Neural cell (in vitro differentiated cells): ENCODE measurements around the gene ITGBL1.

ENCODE experiments used
- CTCF ChIP-seq: fragments of 450-650 bp; IDR thresholded peaks from 2 replicates; pipeline ENCODE4 v1.5.1; 2014; ENCODE audit warnings: antibody characterized with exemption, mild to moderate bottlenecking, moderate library complexity; ENCODE audit not compliant: poor library complexity, severe bottlenecking
- EZH2 ChIP-seq: fragments of 200-600, 300-800 bp; shearing (Covaris generic), sonication (generic); IDR thresholded peaks from 2 replicates; pipeline ENCODE4 v1.6.1; 2014; ENCODE audit warnings: antibody characterized with exemption, low read length, borderline replicate concordance, mild to moderate bottlenecking; ENCODE audit not compliant: insufficient read depth, poor library complexity, severe bottlenecking
- MXI1 ChIP-seq: fragments of 450-650 bp; conservative IDR thresholded peaks from 2 replicates; pipeline ENCODE4 v1.6.1; 2014; ENCODE audit warnings: antibody characterized with exemption, mild to moderate bottlenecking; ENCODE audit not compliant: poor library complexity, severe bottlenecking
- POLR2AphosphoS5 ChIP-seq: IDR thresholded peaks from 2 replicates; pipeline ENCODE4 v1.6.1; 2012

DNA sequence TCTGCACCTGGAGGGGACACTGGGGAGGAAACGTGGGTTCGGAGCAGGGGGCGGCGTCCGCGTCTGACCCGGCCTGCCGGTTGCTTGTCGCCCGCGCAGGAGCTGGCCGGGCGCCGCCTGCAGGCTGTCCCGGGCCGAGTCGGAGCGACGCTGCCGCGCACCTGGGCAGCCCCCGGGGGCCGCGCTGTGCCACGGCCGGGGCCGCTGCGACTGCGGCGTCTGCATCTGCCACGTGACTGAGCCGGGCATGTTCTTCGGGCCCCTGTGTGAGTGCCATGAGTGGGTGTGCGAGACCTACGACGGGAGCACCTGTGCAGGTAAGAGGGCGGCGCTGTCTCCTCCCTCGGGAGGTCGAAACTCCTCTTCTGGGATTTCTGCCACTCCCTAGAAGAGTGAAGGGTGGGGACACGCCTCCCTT, 1.3 kb downstream of the ITGBL1 start:
- no peak for TF ChIP-seq EZH2
- TF ChIP-seq POLR2AphosphoS5: no peak
- no peak for TF ChIP-seq MXI1
- TF ChIP-seq CTCF: no peak
